WI38 (cell line): Measurements from ENCODE around the gene PDXP.

ENCODE experiments used
- H3K4me3 ChIP-seq: 2 replicates; pipeline ENCODE4 v1.5.1; 2011; ENCODE audit warnings: low read depth, mild to moderate bottlenecking, control low read depth, low read length
- TF ChIP-seq, protein P1 (sequence below): IDR thresholded peaks from 2 replicates; pipeline ENCODE4 v1.5.1; 2012; ENCODE audit warnings: low read depth, mild to moderate bottlenecking, control low read depth, low read length

The PDXP gene

GRCh38 chr22:37634417-37634924 is 24.1 kb upstream of the PDXP start:
- no peak overlapping the region for H3K4me3 ChIP-seq
- TF ChIP-seq, protein P1, sequence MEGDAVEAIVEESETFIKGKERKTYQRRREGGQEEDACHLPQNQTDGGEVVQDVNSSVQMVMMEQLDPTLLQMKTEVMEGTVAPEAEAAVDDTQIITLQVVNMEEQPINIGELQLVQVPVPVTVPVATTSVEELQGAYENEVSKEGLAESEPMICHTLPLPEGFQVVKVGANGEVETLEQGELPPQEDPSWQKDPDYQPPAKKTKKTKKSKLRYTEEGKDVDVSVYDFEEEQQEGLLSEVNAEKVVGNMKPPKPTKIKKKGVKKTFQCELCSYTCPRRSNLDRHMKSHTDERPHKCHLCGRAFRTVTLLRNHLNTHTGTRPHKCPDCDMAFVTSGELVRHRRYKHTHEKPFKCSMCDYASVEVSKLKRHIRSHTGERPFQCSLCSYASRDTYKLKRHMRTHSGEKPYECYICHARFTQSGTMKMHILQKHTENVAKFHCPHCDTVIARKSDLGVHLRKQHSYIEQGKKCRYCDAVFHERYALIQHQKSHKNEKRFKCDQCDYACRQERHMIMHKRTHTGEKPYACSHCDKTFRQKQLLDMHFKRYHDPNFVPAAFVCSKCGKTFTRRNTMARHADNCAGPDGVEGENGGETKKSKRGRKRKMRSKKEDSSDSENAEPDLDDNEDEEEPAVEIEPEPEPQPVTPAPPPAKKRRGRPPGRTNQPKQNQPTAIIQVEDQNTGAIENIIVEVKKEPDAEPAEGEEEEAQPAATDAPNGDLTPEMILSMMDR, result 0 out of 2 replicates have a peak, but pooled peaks have one; percentile 15

- H3K4me3 ChIP-seq, result no peak overlapping the region
- TF ChIP-seq, protein P1, result no peak
These were observed 23.4 kb upstream of the PDXP start for GRCh38 chr22:37635157-37635556.

- TF ChIP-seq, protein P1, result peak; percentile 46
- H3K4me3 ChIP-seq, result no peak overlapping the region
These were observed 22.2 kb upstream of the PDXP start for GRCh38 chr22:37636186-37636948.

DNA sequence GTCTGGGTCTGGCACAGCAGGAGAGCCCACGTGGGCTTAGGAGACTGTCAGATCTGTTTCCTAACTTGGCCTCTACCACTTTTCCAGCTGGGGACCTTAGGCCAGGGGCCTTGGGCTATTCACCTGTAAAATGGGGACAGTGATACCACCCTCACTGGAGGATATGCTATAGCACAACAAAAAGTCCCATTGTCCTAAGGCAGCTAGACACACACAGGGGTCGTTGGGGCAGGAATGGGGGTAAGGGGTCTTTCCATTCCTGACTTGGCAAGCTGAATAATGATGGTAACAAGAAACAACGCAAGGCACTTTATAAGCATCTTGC is 21.6 kb upstream of the PDXP start:
- no peak overlapping the region for H3K4me3 ChIP-seq
- TF ChIP-seq, protein P1, result no peak

GRCh38 chr22:37638391-37639069 is 20.0 kb upstream of the PDXP start:
- H3K4me3 ChIP-seq, result no peak overlapping the region
- TF ChIP-seq, protein P1, result no peak

DNA sequence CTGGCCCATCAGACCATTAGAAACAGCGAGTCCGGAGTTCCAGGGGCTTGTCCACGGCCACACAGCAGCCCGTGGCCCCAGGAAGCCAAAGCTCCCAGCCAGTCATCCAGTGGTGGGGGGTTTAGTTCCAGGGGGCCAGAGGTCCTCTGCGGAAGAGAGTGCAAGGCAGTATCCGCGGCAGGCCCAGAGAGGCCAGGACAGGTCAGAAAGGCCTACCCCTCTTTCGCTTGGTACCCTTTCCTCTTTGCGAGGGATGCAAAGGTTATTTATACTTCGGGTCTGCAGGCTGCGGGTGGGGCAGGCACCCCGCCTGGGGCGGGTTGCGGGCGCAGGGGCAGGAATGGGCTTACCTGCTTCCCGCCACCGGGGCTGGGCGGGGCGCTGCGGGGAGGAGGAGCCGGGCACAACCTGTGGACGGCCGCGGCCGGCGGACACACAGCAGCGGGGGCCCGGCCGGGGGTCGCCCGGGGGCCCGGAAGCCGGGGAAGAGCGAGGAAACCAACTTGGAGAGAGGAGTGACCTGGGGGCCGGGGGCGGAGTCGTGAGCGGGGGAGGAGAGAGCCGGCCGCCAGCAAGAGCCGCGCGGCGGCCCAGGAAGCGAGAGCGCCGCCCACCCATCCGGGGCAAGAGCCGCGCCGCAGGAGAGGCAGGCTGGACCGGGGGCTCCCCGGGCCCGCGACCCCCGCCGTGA is 19.3 kb upstream of the PDXP start, which contains the start of gene SH3BP1:
Gene SH3BP1, plus strand, starts transcription at position 600 of the 691 bp plus-strand sequence. CDS start 119 bp downstream, outside the sequence.
- peak within 1 kb of the TSS; percentile 63 for H3K4me3 ChIP-seq

More for the DNA sequence above, 19.3 kb upstream of the PDXP start, which contains the start of gene SH3BP1:
- TF ChIP-seq, protein P1, result no peak
